ENCODE results near the gene ECI1.
A peak's percentile ranks its signal among the peaks of the same experiment; 100 is the strongest.

The ECI1 gene

GRCh38 chr16:2195322-2196161, 55.8 kb downstream of the ECI1 start:
- peak overlapping the region; percentile 78 for H3K4me3 ChIP-seq
- no peak overlapping the region for H3K27ac ChIP-seq
- no peak for TF ChIP-seq CTCF (IDR thresholded peaks at IDR 0.05)
- DNase-seq (ENCODE audit: low spot score), result no peak

GRCh38 chr16:2194852-2195321, 56.5 kb downstream of the ECI1 start:
- Histone ChIP-seq H3K4me3 (peak overlapping the region; percentile 78), H3K27ac (no peak overlapping the region)
- no peak for DNase-seq (ENCODE audit: low spot score)
- no peak for TF ChIP-seq CTCF (IDR thresholded peaks at IDR 0.05)

GRCh38 chr16:2194166-2194834, 57.1 kb downstream of the ECI1 start:
- H3K4me3 ChIP-seq, result no peak overlapping the region
- H3K27ac ChIP-seq, result no peak overlapping the region
- no peak for DNase-seq (ENCODE audit: low spot score)
- TF ChIP-seq CTCF (IDR thresholded peaks at IDR 0.05), result no peak

- TF ChIP-seq CTCF (IDR thresholded peaks at IDR 0.05), result no peak
- no peak overlapping the region for H3K27ac ChIP-seq
- no peak for DNase-seq (ENCODE audit: low spot score)
These were observed 60.0 kb downstream of the ECI1 start for GRCh38 chr16:2191446-2191706.

GRCh38 chr16:2190659-2191445, 60.5 kb downstream of the ECI1 start:
- Histone ChIP-seq H3K27ac (no peak overlapping the region), H3K4me3 (no peak overlapping the region)
- no peak for TF ChIP-seq CTCF (IDR thresholded peaks at IDR 0.05)
- DNase-seq (ENCODE audit: low spot score), result no peak

More at GRCh38 chr16:2191446-2191706, 60.0 kb downstream of the ECI1 start:
- no peak overlapping the region for H3K4me3 ChIP-seq

GRCh38 chr16:2190002-2190658, 61.3 kb downstream of the ECI1 start:
- H3K27ac ChIP-seq, result no peak overlapping the region
- no peak for DNase-seq (ENCODE audit: low spot score)
- no peak for TF ChIP-seq CTCF (IDR thresholded peaks at IDR 0.05)
- no peak overlapping the region for H3K4me3 ChIP-seq
